ENCODE measurements around the gene SLC5A10.
"Not testable (repeated sequence)": the region's sequence is repeated elsewhere in the genome, so short reads cannot be mapped to it uniquely, and the experiment has no call there.

SLC5A10 gene

GRCh38 chr17:19014628-19015215 is 62.8 kb downstream of the SLC5A10 start:
- no peak for DNase-seq (ENCODE audit: low read depth, low spot score)
- no peak overlapping the region for H3K27ac ChIP-seq

- no peak overlapping the region for H3K27ac ChIP-seq
- DNase-seq (ENCODE audit: low read depth, low spot score), result no peak
Measured at GRCh38 chr17:19015428-19015827, 63.5 kb downstream of the SLC5A10 start.

GRCh38 chr17:19016297-19016696 is 64.3 kb downstream of the SLC5A10 start:
- no peak overlapping the region for H3K27ac ChIP-seq
- DNase-seq (ENCODE audit: low read depth, low spot score), result no peak

- H3K27ac ChIP-seq, result no peak overlapping the region
- DNase-seq (ENCODE audit: low read depth, low spot score), result no peak
Measured at GRCh38 chr17:19016881-19017280, 64.9 kb downstream of the SLC5A10 start.

GRCh38 chr17:19017401-19017800 is 65.4 kb downstream of the SLC5A10 start:
- no peak for DNase-seq (ENCODE audit: low read depth, low spot score)
- no peak overlapping the region for H3K27ac ChIP-seq

- H3K27ac ChIP-seq, result no peak overlapping the region
Measured at GRCh38 chr17:19017804-19018599, 66.0 kb downstream of the SLC5A10 start.

GRCh38 chr17:19018600-19018950 is 66.6 kb downstream of the SLC5A10 start:
- DNase-seq (ENCODE audit: low read depth, low spot score), result no peak
- no peak overlapping the region for H3K27ac ChIP-seq

More at GRCh38 chr17:19017804-19018599, 66.0 kb downstream of the SLC5A10 start:
- DNase-seq (ENCODE audit: low read depth, low spot score), result no peak

- no peak for DNase-seq (ENCODE audit: low read depth, low spot score)
- H3K27ac ChIP-seq, result no peak overlapping the region
Measured at GRCh38 chr17:19019041-19019941, 67.3 kb downstream of the SLC5A10 start.

- no peak overlapping the region for H3K27ac ChIP-seq
- no peak for DNase-seq (ENCODE audit: low read depth, low spot score)
Measured at GRCh38 chr17:19020016-19020415, 68.1 kb downstream of the SLC5A10 start.

GRCh38 chr17:19021011-19021621 is 69.2 kb downstream of the SLC5A10 start:
- DNase-seq (ENCODE audit: low read depth, low spot score); H3K27ac ChIP-seq: not testable (repeated sequence)

GRCh38 chr17:19021622-19022083 is 69.7 kb downstream of the SLC5A10 start:
- no peak overlapping the region for H3K27ac ChIP-seq

GRCh38 chr17:19022128-19022527 is 70.2 kb downstream of the SLC5A10 start:
- H3K27ac ChIP-seq, result no peak overlapping the region
- DNase-seq (ENCODE audit: low read depth, low spot score), result no peak

More at GRCh38 chr17:19021622-19022083, 69.7 kb downstream of the SLC5A10 start:
- DNase-seq (ENCODE audit: low read depth, low spot score), result no peak

- no peak overlapping the region for H3K27ac ChIP-seq
- DNase-seq (ENCODE audit: low read depth, low spot score), result no peak
Measured at GRCh38 chr17:19022747-19023146, 70.8 kb downstream of the SLC5A10 start.

GRCh38 chr17:19023209-19023999 is 71.4 kb downstream of the SLC5A10 start:
- DNase-seq (ENCODE audit: low read depth, low spot score), result no peak

GRCh38 chr17:19024101-19025078 is 72.4 kb downstream of the SLC5A10 start:
- H3K27ac ChIP-seq, result peak overlapping the region; percentile 52
- DNase-seq (ENCODE audit: low read depth, low spot score), result peak; percentile 74

More at GRCh38 chr17:19023209-19023999, 71.4 kb downstream of the SLC5A10 start:
- no peak overlapping the region for H3K27ac ChIP-seq

- DNase-seq (ENCODE audit: low read depth, low spot score); H3K27ac ChIP-seq: not testable (repeated sequence)
Measured at GRCh38 chr17:19028671-19029070, 76.7 kb downstream of the SLC5A10 start.

- H3K27ac ChIP-seq; DNase-seq (ENCODE audit: low read depth, low spot score): not testable (repeated sequence)
Measured at GRCh38 chr17:19029740-19030139, 77.8 kb downstream of the SLC5A10 start.

GRCh38 chr17:19030771-19031449 is 78.9 kb downstream of the SLC5A10 start:
- DNase-seq (ENCODE audit: low read depth, low spot score); H3K27ac ChIP-seq: not testable (repeated sequence)

Measured in epithelial cell of prostate (primary cell).